ENCODE measurements around the gene TTC31. TPM values are rescaled to one million over a fixed set of nuclear protein-coding genes. Genes with fewer than 3 reads are reported as not detected.

TTC31 gene
- total RNA-seq, 1 experiment from 2014 or later: 26.4 TPM

GRCh38 chr2:74499267-74499939 is 16.5 kb downstream of the TTC31 start, which contains the start of gene LBX2:
TSS of gene LBX2 (minus strand) at chr2:74499603. CDS start at chr2:74499537, 66 bp downstream.
- no peak for TF ChIP-seq CTCF (IDR thresholded peaks at IDR 0.05 in 2 of 3, conservative IDR thresholded peaks at IDR 0.05 in 1 of 3; ENCODE audit: borderline replicate concordance in 1 of 3, insufficient read depth in 1 of 3, low read depth in 2 of 3, low read length in 2 of 3)
- no peak for TF ChIP-seq ZFX (IDR thresholded peaks at IDR 0.05)
- TF ChIP-seq CBX3 (IDR thresholded peaks at IDR 0.05; ENCODE audit: low read depth): no peak
- TF ChIP-seq YY1 (IDR thresholded peaks at IDR 0.05; ENCODE audit: extremely low read depth, insufficient replicate concordance, low read depth, low read length): no peak
- no peak for TF ChIP-seq SP1 (IDR thresholded peaks at IDR 0.05; ENCODE audit: low read depth)
- no peak for TF ChIP-seq FOSL1 (IDR thresholded peaks at IDR 0.05; ENCODE audit: low read depth)
- TF ChIP-seq REST (IDR thresholded peaks at IDR 0.05; ENCODE audit: low read depth): no peak
- TF ChIP-seq ZNF274 (IDR thresholded peaks at IDR 0.05; ENCODE audit: low read depth, low read length): no peak
- no peak for TF ChIP-seq SRF (IDR thresholded peaks at IDR 0.05; ENCODE audit: low read depth)
- no peak for TF ChIP-seq CEBPB (IDR thresholded peaks at IDR 0.05; ENCODE audit: low read depth)
- TF ChIP-seq JUND (IDR thresholded peaks at IDR 0.05): no peak
- no peak for TF ChIP-seq TCF7L2 (IDR thresholded peaks at IDR 0.05; ENCODE audit: borderline replicate concordance, extremely low read depth, insufficient read depth, insufficient read length)
- no peak for TF ChIP-seq EGR1 (IDR thresholded peaks at IDR 0.05; ENCODE audit: low read depth)
- no peak for TF ChIP-seq ELF1 (IDR thresholded peaks at IDR 0.05; ENCODE audit: borderline replicate concordance, low read depth)
- TF ChIP-seq EZH2 (IDR thresholded peaks at IDR 0.05): no peak
- TF ChIP-seq ATF3 (IDR thresholded peaks at IDR 0.05): no peak
- no peak for TF ChIP-seq MAX (IDR thresholded peaks at IDR 0.05)
- Histone ChIP-seq H3K4me1 (ENCODE audit: control insufficient read depth in 1 of 2, insufficient read depth in 2 of 2, low read length in 2 of 2) (peaks cover 16 to 34% of the 10 kb centered on the region in 2 experiments), H3K9me3 (ENCODE audit: control insufficient read depth in 1 of 2, insufficient read depth in 1 of 2, low read depth in 1 of 2, low read length in 2 of 2) (no peaks in the 10 kb centered on the region), H3K9me2 (ENCODE audit: insufficient read depth) (no peaks in the 10 kb centered on the region), H2AFZ (ENCODE audit: low read depth, low read length, poor library complexity, severe bottlenecking) (no peak within 1 kb of the TSS), H3K4me3 (replicated peaks in 1 of 2; ENCODE audit: low read depth in 1 of 2, low read length in 2 of 2) (no peak within 1 kb of the TSS), H3K27me3 (ENCODE audit: insufficient read depth, low read length) (no peaks in the 10 kb centered on the region), H3K36me3 (ENCODE audit: control insufficient read depth in 1 of 2, insufficient read depth in 2 of 2, low read length in 2 of 2) (no peaks in the 10 kb centered on the region), H3K27ac (ENCODE audit: low read depth, low read length) (no peak within 1 kb of the TSS), H3K9ac (ENCODE audit: low read length) (no peak within 1 kb of the TSS), H3K79me2 (ENCODE audit: insufficient read depth, low read length) (no peaks in the 10 kb centered on the region), H3K4me2 (ENCODE audit: low read length) (no peak within 1 kb of the TSS), H4K20me1 (ENCODE audit: insufficient read depth) (no peaks in the 10 kb centered on the region)
- BruUV-seq (replicated peaks): no TSS peak
- ChIA-PET RAD21 (ENCODE audit: low non-redundant PET in 1 of 2, low total read pairs in 2 of 2, uncharacterized antibody in 2 of 2, unreplicated experiment in 2 of 2) (no interaction called here), POLR2A (no interaction called here), CTCF (no interaction called here)
- intact Hi-C loops (cut with micrococcal nuclease): no loop called here
- DNase-seq (ENCODE audit: low read depth, low spot score) (no peak), ATAC-seq (no peak)
